Natural killer cell (primary cell): ENCODE results near the gene LRP1B. TPM values are rescaled to one million over a fixed set of nuclear protein-coding genes. Genes with fewer than 3 reads are reported as not detected.

ENCODE experiments used
- ATAC-seq, 3 donors: fragments of 150-1000 bp in 2 of 3; fragments of 200-7000 bp in 1 of 3; cut with Tn5 transposase; 1 replicate in 1 of 3; 2 replicates in 2 of 3; pipeline ENCODE4 v1.10.0; 2021; ENCODE audit warnings: mild to moderate bottlenecking in 2 of 3, moderate library complexity in 2 of 3
- DNase-seq, 2 donors: peaks; one replicate each; pipeline versions ENCODE4 v3.0.0 to v3.0.0-alpha.2; 2013 to 2021; ENCODE audit warnings: mixed read lengths in 1 of 2
- H3K27ac ChIP-seq: one replicate; pipeline ENCODE4 v1.5.1; 2013; ENCODE audit warnings: mild to moderate bottlenecking, low read length
- H3K27me3 ChIP-seq: one replicate; pipeline ENCODE4 v1.6.1; 2013; ENCODE audit warnings: low read length; ENCODE audit not compliant: control insufficient read depth, insufficient read depth
- H3K36me3 ChIP-seq: one replicate; pipeline ENCODE4 v1.6.1; 2013; ENCODE audit warnings: low read length; ENCODE audit not compliant: control insufficient read depth, insufficient read depth
- H3K4me1 ChIP-seq: one replicate; pipeline ENCODE4 v1.6.1; 2013; ENCODE audit warnings: low read length; ENCODE audit not compliant: control insufficient read depth, insufficient read depth
- H3K4me3 ChIP-seq: one replicate; pipeline ENCODE4 v1.5.1; 2013; ENCODE audit warnings: low read length
- H3K9me3 ChIP-seq: one replicate; pipeline ENCODE4 v1.6.1; 2013; ENCODE audit warnings: low read length; ENCODE audit not compliant: control insufficient read depth, insufficient read depth
- H3K27ac Mint-ChIP-seq, 2 donors: one replicate each; pipeline ENCODE4 v1.8.0; 2022; ENCODE audit warnings: mild to moderate bottlenecking in 2 of 2, mixed read lengths in 2 of 2, moderate library complexity in 1 of 2
- H3K27me3 Mint-ChIP-seq, 2 donors: one replicate each; pipeline ENCODE4 v1.8.0; 2022; ENCODE audit warnings: low read depth in 2 of 2, mixed read lengths in 2 of 2
- H3K36me3 Mint-ChIP-seq: one replicate; pipeline ENCODE4 v1.8.0; 2022; ENCODE audit warnings: mixed read lengths
- H3K4me1 Mint-ChIP-seq, 2 donors: one replicate each; pipeline ENCODE4 v1.8.0; 2022; ENCODE audit warnings: mixed read lengths in 2 of 2
- H3K4me3 Mint-ChIP-seq: one replicate; pipeline ENCODE4 v1.8.0; 2022; ENCODE audit warnings: mild to moderate bottlenecking, moderate library complexity, mixed read lengths
- H3K9me3 Mint-ChIP-seq, 2 donors: one replicate each; pipeline ENCODE4 v1.8.0; 2022; ENCODE audit warnings: mixed read lengths in 2 of 2
- WGBS: methylation state at CpG from one replicate; pipeline ENCODE4 v1.1.7; 2013; ENCODE audit warnings: missing lambda C conversion rate; ENCODE audit not compliant: insufficient coverage; 5-methylcytosine and 5-hydroxymethylcytosine counted together
- intact Hi-C: fragments of 100-400 bp; cut with micrococcal nuclease; formaldehyde crosslinking; loops from one replicate; pipeline ENCODE4 v1.14.2; 2022
- total RNA-seq, 4 donors: library from RNA; stranded (reverse); fragments of 120-200 nt in 1 of 4; gene quantifications; one replicate each; pipeline versions ENCODE4 v1.2.3 to v1.2.4, GENCODE V29; 2013 to 2022
- TF ChIP-seq, protein P1 (sequence below): fragments of 200-600 bp; IDR thresholded peaks from one replicate; pipeline ENCODE4 v1.8.0; 2022; ENCODE audit warnings: antibody characterized with exemption

Gene LRP1B
- total RNA-seq, 3 donors from 2014 or later (not counting 1 experiment from before 2014, with no cell fraction given) = 0.05 TPM; not detected in 2

- Histone ChIP-seq H3K36me3 (no peaks in the 10 kb centered on the region), H3K27me3 (no peaks in the 10 kb centered on the region), H3K9me3 (peaks cover 4% of the 10 kb centered on the region), H3K4me1 (no peaks in the 10 kb centered on the region), H3K27ac (no peak overlapping the region), H3K4me3 (no peak overlapping the region)
- TF ChIP-seq, protein P1, sequence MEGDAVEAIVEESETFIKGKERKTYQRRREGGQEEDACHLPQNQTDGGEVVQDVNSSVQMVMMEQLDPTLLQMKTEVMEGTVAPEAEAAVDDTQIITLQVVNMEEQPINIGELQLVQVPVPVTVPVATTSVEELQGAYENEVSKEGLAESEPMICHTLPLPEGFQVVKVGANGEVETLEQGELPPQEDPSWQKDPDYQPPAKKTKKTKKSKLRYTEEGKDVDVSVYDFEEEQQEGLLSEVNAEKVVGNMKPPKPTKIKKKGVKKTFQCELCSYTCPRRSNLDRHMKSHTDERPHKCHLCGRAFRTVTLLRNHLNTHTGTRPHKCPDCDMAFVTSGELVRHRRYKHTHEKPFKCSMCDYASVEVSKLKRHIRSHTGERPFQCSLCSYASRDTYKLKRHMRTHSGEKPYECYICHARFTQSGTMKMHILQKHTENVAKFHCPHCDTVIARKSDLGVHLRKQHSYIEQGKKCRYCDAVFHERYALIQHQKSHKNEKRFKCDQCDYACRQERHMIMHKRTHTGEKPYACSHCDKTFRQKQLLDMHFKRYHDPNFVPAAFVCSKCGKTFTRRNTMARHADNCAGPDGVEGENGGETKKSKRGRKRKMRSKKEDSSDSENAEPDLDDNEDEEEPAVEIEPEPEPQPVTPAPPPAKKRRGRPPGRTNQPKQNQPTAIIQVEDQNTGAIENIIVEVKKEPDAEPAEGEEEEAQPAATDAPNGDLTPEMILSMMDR = no peak
- peaks cover 17 to 23% of the 10 kb centered on the region in 2 donors for H3K9me3 Mint-ChIP-seq
- intact Hi-C loops = no loop called here
- no peaks in the 10 kb centered on the region for H3K4me1 Mint-ChIP-seq
- no peaks in the 10 kb centered on the region for H3K27me3 Mint-ChIP-seq
- no peak for ATAC-seq
- DNase-seq = no peak
- WGBS = 78% methylated on average over 1 of the region's 1 CpG
- peaks cover 9% of the 10 kb centered on the region for H3K36me3 Mint-ChIP-seq
- H3K4me3 Mint-ChIP-seq = no peak overlapping the region
- no peak overlapping the region for H3K27ac Mint-ChIP-seq
Observed at GRCh38 chr2:140808820-140809219, 1322.0 kb downstream of the LRP1B start.

GRCh38 chr2:140808211-140808610 lies 1322.6 kb downstream of the LRP1B start:
- no peak for DNase-seq
- WGBS = 78% methylated on average over 1 of the region's 1 CpG
- H3K4me3 Mint-ChIP-seq = no peak overlapping the region
- H3K27me3 Mint-ChIP-seq = no peaks in the 10 kb centered on the region
- Histone ChIP-seq H3K36me3 (no peaks in the 10 kb centered on the region), H3K4me3 (no peak overlapping the region), H3K27me3 (no peaks in the 10 kb centered on the region), H3K9me3 (peaks cover 4% of the 10 kb centered on the region), H3K4me1 (no peaks in the 10 kb centered on the region), H3K27ac (no peak overlapping the region)
- no peak for ATAC-seq
- intact Hi-C loops = no loop called here
- TF ChIP-seq, protein P1 = no peak
- peaks cover 5% of the 10 kb centered on the region for H3K36me3 Mint-ChIP-seq
- H3K27ac Mint-ChIP-seq = no peak overlapping the region
- no peaks in the 10 kb centered on the region for H3K4me1 Mint-ChIP-seq
- H3K9me3 Mint-ChIP-seq = peaks cover 15 to 24% of the 10 kb centered on the region in 2 donors

DNA sequence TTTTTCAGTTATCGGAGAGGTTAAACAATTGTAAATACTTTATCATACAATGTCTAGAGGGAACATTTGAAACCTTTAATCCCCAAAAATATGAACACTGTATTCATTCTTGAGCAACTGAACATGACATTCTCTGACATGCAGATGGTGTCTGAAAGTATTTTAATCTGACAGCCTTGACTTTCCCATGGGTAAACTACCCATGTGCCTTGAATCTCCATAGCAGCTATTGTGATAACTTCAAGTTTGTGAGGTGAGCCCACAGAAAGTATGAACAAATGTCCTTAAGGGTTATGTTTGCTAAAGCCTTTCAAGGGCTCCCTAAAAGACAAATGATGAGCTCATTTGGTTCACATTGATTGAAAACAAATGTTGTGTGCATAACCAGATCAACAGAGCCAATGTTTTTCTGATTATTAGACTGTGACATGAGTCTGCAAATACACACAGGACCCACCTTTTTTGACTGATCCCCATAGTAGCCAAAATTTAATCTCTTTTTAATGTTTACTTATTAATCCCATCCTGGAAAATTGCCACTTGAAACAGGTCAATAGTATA lies 1326.0 kb downstream of the LRP1B start:
- H3K4me3 Mint-ChIP-seq = no peak overlapping the region
- H3K27ac Mint-ChIP-seq = no peak overlapping the region
- H3K9me3 Mint-ChIP-seq = peaks cover 14 to 18% of the 10 kb centered on the region in 2 donors
- Histone ChIP-seq H3K4me3 (no peak overlapping the region), H3K36me3 (no peaks in the 10 kb centered on the region), H3K4me1 (no peaks in the 10 kb centered on the region), H3K27me3 (no peaks in the 10 kb centered on the region), H3K9me3 (no peaks in the 10 kb centered on the region), H3K27ac (no peak overlapping the region)
- TF ChIP-seq, protein P1 = no peak
- H3K4me1 Mint-ChIP-seq = no peaks in the 10 kb centered on the region
- ATAC-seq = no peak
- WGBS = no CpG with 5 or more reads among the region's 1 CpG
- intact Hi-C loops = no loop called here
- DNase-seq = no peak
- no peaks in the 10 kb centered on the region for H3K36me3 Mint-ChIP-seq
- H3K27me3 Mint-ChIP-seq = no peaks in the 10 kb centered on the region

GRCh38 chr2:140801311-140801710 lies 1329.5 kb downstream of the LRP1B start:
- 91% methylated on average over 2 of the region's 3 CpGs for WGBS
- no peaks in the 10 kb centered on the region for H3K27me3 ChIP-seq
- H3K27ac ChIP-seq = no peak overlapping the region
- Mint-ChIP-seq H3K4me3 (no peak overlapping the region), H3K36me3 (no peaks in the 10 kb centered on the region), H3K27ac (no peak overlapping the region), H3K4me1 (no peaks in the 10 kb centered on the region), H3K27me3 (no peaks in the 10 kb centered on the region), H3K9me3 (peaks cover 13 to 14% of the 10 kb centered on the region in 2 donors)
- ATAC-seq (no peak), DNase-seq (no peak)
- TF ChIP-seq, protein P1 = no peak
- intact Hi-C loops = no loop called here
- no peak overlapping the region for H3K4me3 ChIP-seq
- no peaks in the 10 kb centered on the region for H3K36me3 ChIP-seq
- H3K9me3 ChIP-seq = no peaks in the 10 kb centered on the region
- H3K4me1 ChIP-seq = no peaks in the 10 kb centered on the region
